Immature natural killer cell (primary cell): ENCODE data around the gene GPR32. TPM values are rescaled to one million over a fixed set of nuclear protein-coding genes. Genes with fewer than 3 reads are reported as not detected.
"Not testable (repeated sequence)": the region's sequence is repeated elsewhere in the genome, so short reads cannot be mapped to it uniquely, and the experiment has no call there.

Experiments used
- DNase-seq, 3 donors: peaks; one replicate each; pipeline ENCODE4 v3.0.0; 2022; ENCODE audit warnings: mixed read lengths in 1 of 3
- H3K27ac Mint-ChIP-seq, 6 donors: one replicate each; pipeline ENCODE4 v1.8.0; 2020; ENCODE audit warnings: mixed read lengths in 6 of 6, mild to moderate bottlenecking in 5 of 6, inconsistent platforms in 4 of 6, moderate library complexity in 3 of 6
- H3K27me3 Mint-ChIP-seq, 3 donors: one replicate each; pipeline ENCODE4 v1.8.0; 2020 to 2021; ENCODE audit warnings: low read depth in 3 of 3, mild to moderate bottlenecking in 3 of 3, mixed read lengths in 3 of 3, moderate library complexity in 3 of 3, inconsistent platforms in 1 of 3
- H3K36me3 Mint-ChIP-seq, 3 donors: one replicate each; pipeline ENCODE4 v1.8.0; 2020; ENCODE audit warnings: mixed read lengths in 3 of 3, inconsistent platforms in 2 of 3, mild to moderate bottlenecking in 2 of 3
- H3K4me1 Mint-ChIP-seq, 2 donors: one replicate each; pipeline ENCODE4 v1.8.0; 2020; ENCODE audit warnings: inconsistent platforms in 2 of 2, mild to moderate bottlenecking in 2 of 2, mixed read lengths in 2 of 2, moderate library complexity in 1 of 2
- H3K4me3 Mint-ChIP-seq, 5 donors: one replicate each; pipeline ENCODE4 v1.8.0; 2020; ENCODE audit warnings: mild to moderate bottlenecking in 5 of 5, mixed read lengths in 5 of 5, inconsistent platforms in 3 of 5, moderate library complexity in 3 of 5
- H3K9me3 Mint-ChIP-seq, 6 donors: one replicate each; pipeline ENCODE4 v1.8.0; 2020; ENCODE audit warnings: mild to moderate bottlenecking in 6 of 6, mixed read lengths in 6 of 6, inconsistent platforms in 4 of 6, moderate library complexity in 3 of 6
- polyA plus RNA-seq, 3 donors: library from polyadenylated mRNA; unstranded; fragments of 300-500 nt; fragmentation: Illumina TruSeq; gene quantifications; one replicate each; pipeline ENCODE4 v1.2.3, GENCODE V29; 2021

The GPR32 gene
- polyA plus RNA-seq, 3 donors from 2014 or later: not detected

- H3K27ac Mint-ChIP-seq: no peak overlapping the region
- H3K4me3 Mint-ChIP-seq: no peak overlapping the region
- no peaks in the 10 kb centered on the region for H3K9me3 Mint-ChIP-seq
- peaks cover 6 to 20% (median 16%) of the 10 kb centered on the region in 3 donors for H3K27me3 Mint-ChIP-seq
- no peaks in the 10 kb centered on the region for H3K36me3 Mint-ChIP-seq
- peaks cover 13 to 27% of the 10 kb centered on the region in 2 donors for H3K4me1 Mint-ChIP-seq
- no peak for DNase-seq
Observed at GRCh38 chr19:50808856-50809255, 38.6 kb downstream of the GPR32 start.

- DNase-seq, H3K9me3 Mint-ChIP-seq, H3K4me3 Mint-ChIP-seq, H3K27ac Mint-ChIP-seq, H3K36me3 Mint-ChIP-seq, H3K4me1 Mint-ChIP-seq: not testable (repeated sequence)
- peaks cover 9 to 15% (median 12%) of the 10 kb centered on the region in 3 donors for H3K27me3 Mint-ChIP-seq
Observed at GRCh38 chr19:50811622-50812238, 41.5 kb downstream of the GPR32 start.

- no peak for DNase-seq
- H3K36me3 Mint-ChIP-seq: no peaks in the 10 kb centered on the region
- H3K9me3 Mint-ChIP-seq: no peaks in the 10 kb centered on the region
- H3K27me3 Mint-ChIP-seq: peaks cover 10 to 16% (median 14%) of the 10 kb centered on the region in 3 donors
- no peak overlapping the region for H3K4me3 Mint-ChIP-seq
- H3K4me1 Mint-ChIP-seq: peaks cover 0 to 3% of the 10 kb centered on the region in 2 donors
- H3K27ac Mint-ChIP-seq: no peak overlapping the region
Observed at GRCh38 chr19:50812474-50812873, 42.2 kb downstream of the GPR32 start.

GRCh38 chr19:50814883-50815282, 44.6 kb downstream of the GPR32 start:
- no peaks in the 10 kb centered on the region for H3K9me3 Mint-ChIP-seq
- H3K27ac Mint-ChIP-seq: no peak overlapping the region
- peaks cover 13 to 23% (median 15%) of the 10 kb centered on the region in 3 donors for H3K27me3 Mint-ChIP-seq

GRCh38 chr19:50815439-50815838, 45.2 kb downstream of the GPR32 start:
- peaks cover 0 to 11% of the 10 kb centered on the region in 2 donors for H3K4me1 Mint-ChIP-seq
- H3K27me3 Mint-ChIP-seq: peaks cover 12 to 24% (median 15%) of the 10 kb centered on the region in 3 donors
- H3K36me3 Mint-ChIP-seq: peaks cover 0 to 2% (median under 1%) of the 10 kb centered on the region in 3 donors
- DNase-seq: no peak
- H3K27ac Mint-ChIP-seq: no peak overlapping the region
- no peak overlapping the region for H3K4me3 Mint-ChIP-seq
- H3K9me3 Mint-ChIP-seq: no peaks in the 10 kb centered on the region

More at GRCh38 chr19:50814883-50815282, 44.6 kb downstream of the GPR32 start:
- Mint-ChIP-seq H3K4me1 (peaks cover 0 to 10% of the 10 kb centered on the region in 2 donors), H3K4me3 (no peak overlapping the region), H3K36me3 (no peaks in the 10 kb centered on the region)
- DNase-seq: no peak

GRCh38 chr19:50817941-50818858, 47.9 kb downstream of the GPR32 start:
- Mint-ChIP-seq H3K27me3 (peaks cover 12 to 31% (median 24%) of the 10 kb centered on the region in 3 donors), H3K27ac (no peak overlapping the region), H3K9me3 (no peaks in the 10 kb centered on the region), H3K36me3 (peaks cover 0 to 4% (median 3%) of the 10 kb centered on the region in 3 donors), H3K4me3 (peak overlapping the region; percentile 19 to 79 (median 66)), H3K4me1 (peaks cover 0 to 13% of the 10 kb centered on the region in 2 donors)
- DNase-seq: peak in 2 of 3 donors; percentile 24 to 28

- peaks cover 0 to 13% of the 10 kb centered on the region in 2 donors for H3K4me1 Mint-ChIP-seq
- peak overlapping the region; percentile 43 to 79 (median 60) for H3K4me3 Mint-ChIP-seq
Observed at GRCh38 chr19:50818859-50819472, 48.7 kb downstream of the GPR32 start.

GRCh38 chr19:50819636-50820035, 49.4 kb downstream of the GPR32 start:
- Mint-ChIP-seq H3K9me3 (no peaks in the 10 kb centered on the region), H3K27ac (no peak overlapping the region), H3K4me1 (peaks cover 0 to 13% of the 10 kb centered on the region in 2 donors), H3K27me3 (peaks cover 10 to 29% (median 24%) of the 10 kb centered on the region in 3 donors), H3K36me3 (peaks cover 0 to 4% (median 3%) of the 10 kb centered on the region in 3 donors), H3K4me3 (no peak overlapping the region)
- DNase-seq: no peak

More at GRCh38 chr19:50818859-50819472, 48.7 kb downstream of the GPR32 start:
- DNase-seq: no peak
- Mint-ChIP-seq H3K27ac (no peak overlapping the region), H3K27me3 (peaks cover 10 to 31% (median 25%) of the 10 kb centered on the region in 3 donors), H3K9me3 (no peaks in the 10 kb centered on the region), H3K36me3 (peaks cover 0 to 4% (median 3%) of the 10 kb centered on the region in 3 donors)

GRCh38 chr19:50820086-50820485, 49.8 kb downstream of the GPR32 start:
- DNase-seq: no peak
- Mint-ChIP-seq H3K27me3 (peaks cover 10 to 25% (median 23%) of the 10 kb centered on the region in 3 donors), H3K36me3 (peaks cover 0 to 4% (median 3%) of the 10 kb centered on the region in 3 donors), H3K9me3 (no peaks in the 10 kb centered on the region), H3K4me3 (peak overlapping the region in 1 of 5 donors; percentile 27), H3K27ac (peak overlapping the region in 1 of 6 donors; percentile 66), H3K4me1 (peaks cover 0 to 13% of the 10 kb centered on the region in 2 donors)

GRCh38 chr19:50820549-50821247, 50.4 kb downstream of the GPR32 start:
- peaks cover 10 to 23% (median 23%) of the 10 kb centered on the region in 3 donors for H3K27me3 Mint-ChIP-seq
- H3K4me1 Mint-ChIP-seq: peaks cover 0 to 13% of the 10 kb centered on the region in 2 donors
- H3K36me3 Mint-ChIP-seq: peaks cover 0 to 4% (median 3%) of the 10 kb centered on the region in 3 donors
- peak overlapping the region in 2 of 5 donors; percentile 19 to 27 for H3K4me3 Mint-ChIP-seq
- peak overlapping the region in 1 of 6 donors; percentile 66 for H3K27ac Mint-ChIP-seq
- H3K9me3 Mint-ChIP-seq: no peaks in the 10 kb centered on the region
- no peak for DNase-seq

GRCh38 chr19:50821248-50821612, 51.0 kb downstream of the GPR32 start:
- H3K36me3 Mint-ChIP-seq: peaks cover 0 to 4% (median 3%) of the 10 kb centered on the region in 3 donors
- no peak overlapping the region for H3K27ac Mint-ChIP-seq
- peaks cover 0 to 13% of the 10 kb centered on the region in 2 donors for H3K4me1 Mint-ChIP-seq
- H3K4me3 Mint-ChIP-seq: no peak overlapping the region
- H3K27me3 Mint-ChIP-seq: peaks cover 8 to 23% (median 22%) of the 10 kb centered on the region in 3 donors
- no peaks in the 10 kb centered on the region for H3K9me3 Mint-ChIP-seq
- no peak for DNase-seq
